Measurements from ENCODE around the gene FBXL12.

- TF ChIP-seq CTCF (conservative IDR thresholded peaks at IDR 0.05; ENCODE audit: low read length) = no peak
- TF ChIP-seq EZH2phosphoT487 (IDR thresholded peaks at IDR 0.05; ENCODE audit: borderline replicate concordance) = no peak
Measured at GRCh38 chr19:9786819-9787218, 32.1 kb downstream of the FBXL12 start.
